ENCODE data around the gene SLC18A2.
"Not testable (repeated sequence)": the region's sequence is repeated elsewhere in the genome, so short reads cannot be mapped to it uniquely, and the experiment has no call there.

SLC18A2 gene

GRCh38 chr10:117298219-117298618 is 57.3 kb downstream of the SLC18A2 start:
- Histone ChIP-seq H3K36me3 (replicated peaks; ENCODE audit: low read depth, low read length) (no peaks in the 10 kb centered on the region), H3K9ac (ENCODE audit: low read length) (no peak overlapping the region), H3K27ac (ENCODE audit: low read length) (no peak overlapping the region), H4K20me1 (ENCODE audit: insufficient read depth, low read length) (no peaks in the 10 kb centered on the region; the same call in 1 of the 2 replicates), H3K4me2 (ENCODE audit: low read length) (no peak overlapping the region), H3K79me2 (ENCODE audit: low read length) (no peaks in the 10 kb centered on the region), H3K9me3 (ENCODE audit: insufficient read depth, low read length) (no peaks in the 10 kb centered on the region), H3K4me3 (ENCODE audit: low read length) (no peak overlapping the region), H3K4me1 (ENCODE audit: low read length) (no peaks in the 10 kb centered on the region), H3K27me3 (ENCODE audit: low read depth, low read length) (no peaks in the 10 kb centered on the region), H2AFZ (ENCODE audit: low read depth, low read length) (no peak overlapping the region)
- TF ChIP-seq EZH2phosphoT487 (IDR thresholded peaks at IDR 0.05; ENCODE audit: low read depth) (no peak), CTCF (IDR thresholded peaks at IDR 0.05; ENCODE audit: low read depth, low read length) (no peak)

- no peak overlapping the region for H3K9ac ChIP-seq (ENCODE audit: low read length)
- H4K20me1 ChIP-seq (ENCODE audit: insufficient read depth, low read length) = no peaks in the 10 kb centered on the region; the same call in 1 of the 2 replicates
- no peak for TF ChIP-seq CTCF (IDR thresholded peaks at IDR 0.05; ENCODE audit: low read depth, low read length)
- TF ChIP-seq EZH2phosphoT487 (IDR thresholded peaks at IDR 0.05; ENCODE audit: low read depth) = no peak
- no peak overlapping the region for H3K27ac ChIP-seq (ENCODE audit: low read length)
- H3K4me3 ChIP-seq (ENCODE audit: low read length) = no peak overlapping the region
- no peaks in the 10 kb centered on the region for H3K4me1 ChIP-seq (ENCODE audit: low read length)
- H3K4me2 ChIP-seq (ENCODE audit: low read length) = no peak overlapping the region
- no peaks in the 10 kb centered on the region for H3K36me3 ChIP-seq (replicated peaks; ENCODE audit: low read depth, low read length)
- H3K79me2 ChIP-seq (ENCODE audit: low read length) = no peaks in the 10 kb centered on the region
- H3K27me3 ChIP-seq (ENCODE audit: low read depth, low read length) = no peaks in the 10 kb centered on the region
- H3K9me3 ChIP-seq (ENCODE audit: insufficient read depth, low read length) = no peaks in the 10 kb centered on the region
- H2AFZ ChIP-seq (ENCODE audit: low read depth, low read length) = no peak overlapping the region
These were observed 58.5 kb downstream of the SLC18A2 start for GRCh38 chr10:117299435-117299834.

GRCh38 chr10:117300671-117301070 is 59.8 kb downstream of the SLC18A2 start:
- Histone ChIP-seq H4K20me1 (ENCODE audit: insufficient read depth, low read length) (no peaks in the 10 kb centered on the region; the same call in 1 of the 2 replicates), H3K27ac (ENCODE audit: low read length) (no peak overlapping the region), H3K79me2 (ENCODE audit: low read length) (no peaks in the 10 kb centered on the region)

GRCh38 chr10:117303451-117303850 is 62.5 kb downstream of the SLC18A2 start:
- H3K9ac ChIP-seq (ENCODE audit: low read length); H3K9me3 ChIP-seq (ENCODE audit: insufficient read depth, low read length); H4K20me1 ChIP-seq (ENCODE audit: insufficient read depth, low read length); H3K27me3 ChIP-seq (ENCODE audit: low read depth, low read length); H3K4me3 ChIP-seq (ENCODE audit: low read length); H3K4me1 ChIP-seq (ENCODE audit: low read length); H2AFZ ChIP-seq (ENCODE audit: low read depth, low read length); H3K27ac ChIP-seq (ENCODE audit: low read length); H3K79me2 ChIP-seq (ENCODE audit: low read length); H3K4me2 ChIP-seq (ENCODE audit: low read length); H3K36me3 ChIP-seq (replicated peaks; ENCODE audit: low read depth, low read length): not testable (repeated sequence)

More at GRCh38 chr10:117300671-117301070, 59.8 kb downstream of the SLC18A2 start:
- no peak for TF ChIP-seq EZH2phosphoT487 (IDR thresholded peaks at IDR 0.05; ENCODE audit: low read depth)
- no peak for TF ChIP-seq CTCF (IDR thresholded peaks at IDR 0.05; ENCODE audit: low read depth, low read length)
- no peak overlapping the region for H3K4me3 ChIP-seq (ENCODE audit: low read length)
- no peak overlapping the region for H3K9ac ChIP-seq (ENCODE audit: low read length)
- no peaks in the 10 kb centered on the region for H3K36me3 ChIP-seq (replicated peaks; ENCODE audit: low read depth, low read length)
- H3K4me1 ChIP-seq (ENCODE audit: low read length) = no peaks in the 10 kb centered on the region
- no peaks in the 10 kb centered on the region for H3K9me3 ChIP-seq (ENCODE audit: insufficient read depth, low read length)
- no peak overlapping the region for H3K4me2 ChIP-seq (ENCODE audit: low read length)
- no peak overlapping the region for H2AFZ ChIP-seq (ENCODE audit: low read depth, low read length)
- no peaks in the 10 kb centered on the region for H3K27me3 ChIP-seq (ENCODE audit: low read depth, low read length)

- Histone ChIP-seq H3K4me1 (ENCODE audit: low read length) (no peaks in the 10 kb centered on the region), H3K79me2 (ENCODE audit: low read length) (no peaks in the 10 kb centered on the region)
- TF ChIP-seq EZH2phosphoT487 (IDR thresholded peaks at IDR 0.05; ENCODE audit: low read depth) (no peak), CTCF (IDR thresholded peaks at IDR 0.05; ENCODE audit: low read depth, low read length) (no peak)
These were observed 65.8 kb downstream of the SLC18A2 start for GRCh38 chr10:117306674-117307073.

More at GRCh38 chr10:117306674-117307073, 65.8 kb downstream of the SLC18A2 start:
- no peaks in the 10 kb centered on the region for H3K27me3 ChIP-seq (ENCODE audit: low read depth, low read length)
- no peaks in the 10 kb centered on the region; the same call in 1 of the 2 replicates for H4K20me1 ChIP-seq (ENCODE audit: insufficient read depth, low read length)
- H2AFZ ChIP-seq (ENCODE audit: low read depth, low read length) = no peak overlapping the region
- no peak overlapping the region for H3K4me3 ChIP-seq (ENCODE audit: low read length)
- no peak overlapping the region for H3K9ac ChIP-seq (ENCODE audit: low read length)
- H3K4me2 ChIP-seq (ENCODE audit: low read length) = no peak overlapping the region
- H3K36me3 ChIP-seq (replicated peaks; ENCODE audit: low read depth, low read length) = no peaks in the 10 kb centered on the region
- no peaks in the 10 kb centered on the region for H3K9me3 ChIP-seq (ENCODE audit: insufficient read depth, low read length)
- no peak overlapping the region for H3K27ac ChIP-seq (ENCODE audit: low read length)
